GM23248 (cell line): ENCODE data around the gene CAMK2D. TPM values are rescaled to one million over a fixed set of nuclear protein-coding genes. Genes with fewer than 3 reads are reported as not detected.

Source experiments
- DNase-seq: peaks from one replicate; pipeline ENCODE4 v3.0.0-alpha.2; 2015
- H2AFZ ChIP-seq: fragments of 200-600 bp; sonication (generic); 2 replicates; pipeline ENCODE4 v1.6.1; 2016; ENCODE audit warnings: antibody characterized with exemption
- H3F3A ChIP-seq: fragments of 200-600 bp; sonication (generic); 2 replicates; pipeline ENCODE4 v1.6.1; 2016; ENCODE audit warnings: mild to moderate bottlenecking, antibody characterized with exemption, mixed run types; ENCODE audit not compliant: insufficient read depth
- H3K27ac ChIP-seq: fragments of 200-600 bp; sonication (generic); 2 replicates; pipeline ENCODE4 v1.5.1; 2016; ENCODE audit warnings: mild to moderate bottlenecking
- H3K27me3 ChIP-seq: fragments of 200-600 bp; sonication (generic); replicated peaks from 2 replicates; pipeline ENCODE4 v1.6.1; 2016; ENCODE audit warnings: mild to moderate bottlenecking; ENCODE audit not compliant: insufficient read depth
- H3K36me3 ChIP-seq: fragments of 200-600 bp; sonication (generic); 2 replicates; pipeline ENCODE4 v1.6.1; 2016; ENCODE audit warnings: low read depth, mild to moderate bottlenecking
- H3K4me1 ChIP-seq: fragments of 200-600 bp; sonication (generic); 2 replicates; pipeline ENCODE4 v1.6.1; 2016; ENCODE audit warnings: mild to moderate bottlenecking; ENCODE audit not compliant: insufficient read depth
- H3K4me2 ChIP-seq: fragments of 200-600 bp; sonication (generic); one replicate; pipeline ENCODE4 v1.6.1; 2016; ENCODE audit warnings: mild to moderate bottlenecking; ENCODE audit not compliant: unreplicated experiment
- H3K4me3 ChIP-seq: fragments of 200-600 bp; sonication (generic); 2 replicates; pipeline ENCODE4 v1.5.1; 2016; ENCODE audit warnings: mild to moderate bottlenecking
- H3K79me2 ChIP-seq: fragments of 200-600 bp; sonication (generic); 2 replicates; pipeline ENCODE4 v1.6.1; 2016; ENCODE audit warnings: mild to moderate bottlenecking; ENCODE audit not compliant: insufficient read depth
- H3K9ac ChIP-seq: fragments of 200-600 bp; sonication (generic); 2 replicates; pipeline ENCODE4 v1.6.1; 2016; ENCODE audit warnings: mild to moderate bottlenecking
- H3K9me2 ChIP-seq: fragments of 200-600 bp; sonication (generic); 2 replicates; pipeline ENCODE4 v1.6.1; 2016; ENCODE audit warnings: mixed run types, mild to moderate bottlenecking, moderate library complexity; ENCODE audit not compliant: insufficient read depth
- H3K9me3 ChIP-seq: fragments of 200-600 bp; sonication (generic); one replicate; pipeline ENCODE4 v1.6.1; 2017; ENCODE audit warnings: low read depth
- H4K20me1 ChIP-seq: fragments of 200-600 bp; sonication (generic); 2 replicates; pipeline ENCODE4 v1.6.0; 2016; ENCODE audit not compliant: insufficient read depth
- EZH2 ChIP-seq: fragments of 200-600 bp; sonication (generic); IDR thresholded peaks from 2 replicates; pipeline ENCODE4 v1.6.1; 2018; ENCODE audit warnings: antibody characterized with exemption, mild to moderate bottlenecking; ENCODE audit not compliant: insufficient read depth, poor library complexity, severe bottlenecking
- EZH2phosphoT487 ChIP-seq: fragments of 200-600 bp; sonication (generic); IDR thresholded peaks from 2 replicates; pipeline ENCODE4 v1.6.1; 2018; ENCODE audit warnings: antibody characterized with exemption, moderate library complexity, mild to moderate bottlenecking, low read depth; ENCODE audit not compliant: insufficient read depth
- WGBS, 2 experiments: methylation state at CpG; one replicate each; pipeline ENCODE4 v1.1.6; 2015 to 2017; ENCODE audit warnings: low lambda C conversion rate in 2 of 2, low coverage in 1 of 2; ENCODE audit errors: missing lambda C conversion rate in 2 of 2; 5-methylcytosine and 5-hydroxymethylcytosine counted together
- in situ Hi-C: fragments of 300-500 bp; cut with MboI; formaldehyde crosslinking; loops from 2 replicates; pipeline ENCODE4 v1.15.0; 2020
- polyA plus RNA-seq: library from polyadenylated mRNA; unstranded; fragments of >200 nt; fragmentation: Nextera tagmentation; extraction: Ambion mirVana; gene quantifications from 2 replicates; pipeline ENCODE4 v1.2.1, GENCODE V29; 2016
- total RNA-seq: library from RNA; depleted of rRNA; stranded (reverse); fragments of >200 nt; shearing (Covaris generic); gene quantifications from 2 replicates; pipeline ENCODE4 v1.2.3, GENCODE V29; 2014

Gene CAMK2D
- total and polyA plus RNA-seq, 2 experiments from 2014 or later: 78.8 to 94.5 TPM

GRCh38 chr4:113665036-113665435 lies 96.5 kb downstream of the CAMK2D start:
- Histone ChIP-seq H3K9me2 (no peaks in the 10 kb centered on the region), H3K36me3 (peaks cover 3% of the 10 kb centered on the region; the same call in 1 of the 2 replicates), H3K27me3 (no peaks in the 10 kb centered on the region), H3F3A (0 out of 2 replicates have a peak, but pooled peaks cover 2% of the 10 kb centered on the region), H3K4me3 (no peak overlapping the region), H3K9ac (no peak overlapping the region), H3K4me2 (no peak overlapping the region), H3K4me1 (no peaks in the 10 kb centered on the region), H3K79me2 (peaks cover 90% of the 10 kb centered on the region), H3K27ac (no peak overlapping the region), H4K20me1 (no peaks in the 10 kb centered on the region), H3K9me3 (no peaks in the 10 kb centered on the region), H2AFZ (no peak overlapping the region)
- DNase-seq: peak; percentile 27
- WGBS, 2 experiments: 96 to 100% methylated on average over 1 of the region's 1 CpG
- no peak for TF ChIP-seq EZH2
- no peak for TF ChIP-seq EZH2phosphoT487
- in situ Hi-C loops: no loop called here

GRCh38 chr4:113662581-113662980 lies 99.0 kb downstream of the CAMK2D start:
- Histone ChIP-seq H3K36me3 (peaks cover 3% of the 10 kb centered on the region; the same call in 1 of the 2 replicates), H3K9ac (no peak overlapping the region), H3K9me2 (no peaks in the 10 kb centered on the region), H3K4me1 (peaks cover 5% of the 10 kb centered on the region), H4K20me1 (no peaks in the 10 kb centered on the region), H3F3A (peaks cover 19% of the 10 kb centered on the region; the same call in 1 of the 2 replicates), H3K79me2 (peaks cover 90% of the 10 kb centered on the region), H3K4me3 (no peak overlapping the region), H3K27me3 (no peaks in the 10 kb centered on the region), H3K9me3 (no peaks in the 10 kb centered on the region), H3K27ac (no peak overlapping the region), H3K4me2 (no peak overlapping the region), H2AFZ (no peak overlapping the region)
- in situ Hi-C loops: no loop called here
- 57 to 61% methylated on average over 3 of the region's 3 CpGs for WGBS, 2 experiments
- DNase-seq: no peak
- TF ChIP-seq EZH2 (no peak), EZH2phosphoT487 (no peak)

- TF ChIP-seq EZH2 (no peak), EZH2phosphoT487 (no peak)
- Histone ChIP-seq H3K4me1 (peaks cover 9% of the 10 kb centered on the region), H3K9me3 (no peaks in the 10 kb centered on the region), H3F3A (peaks cover 19% of the 10 kb centered on the region; the same call in 1 of the 2 replicates), H3K36me3 (peaks cover 3% of the 10 kb centered on the region; the same call in 1 of the 2 replicates), H3K9me2 (no peaks in the 10 kb centered on the region), H3K9ac (no peak overlapping the region), H3K4me2 (no peak overlapping the region), H4K20me1 (peaks cover 4% of the 10 kb centered on the region; the same call in 1 of the 2 replicates), H3K27ac (no peak overlapping the region), H3K27me3 (no peaks in the 10 kb centered on the region), H2AFZ (no peak overlapping the region), H3K4me3 (no peak overlapping the region), H3K79me2 (peaks cover 90% of the 10 kb centered on the region)
- WGBS, 2 experiments: 95 to 100% methylated on average over 1 of the region's 1 CpG
- no peak for DNase-seq
- in situ Hi-C loops: no loop called here
These were observed 102.4 kb downstream of the CAMK2D start for GRCh38 chr4:113659127-113659526.

GRCh38 chr4:113657586-113658233 lies 103.8 kb downstream of the CAMK2D start:
- peak; percentile 46 for DNase-seq
- H2AFZ ChIP-seq: no peak overlapping the region
- H3K4me2 ChIP-seq: no peak overlapping the region
- no peaks in the 10 kb centered on the region for H3K9me2 ChIP-seq
- H3K36me3 ChIP-seq: peaks cover 3% of the 10 kb centered on the region; the same call in 1 of the 2 replicates
- H3K9me3 ChIP-seq: no peaks in the 10 kb centered on the region
- H3K4me1 ChIP-seq: peaks cover 9% of the 10 kb centered on the region
- no peak overlapping the region for H3K4me3 ChIP-seq
- H3K9ac ChIP-seq: no peak overlapping the region
- TF ChIP-seq EZH2phosphoT487: no peak
- no peak for TF ChIP-seq EZH2
- H4K20me1 ChIP-seq: peaks cover 4% of the 10 kb centered on the region; the same call in 1 of the 2 replicates
- peaks cover 91% of the 10 kb centered on the region for H3K79me2 ChIP-seq
- H3K27me3 ChIP-seq: no peaks in the 10 kb centered on the region
- H3K27ac ChIP-seq: no peak overlapping the region
- WGBS, 2 experiments: 3 to 7% methylated on average over 3 of the region's 3 CpGs
- in situ Hi-C loops: no loop called here
- H3F3A ChIP-seq: peaks cover 19% of the 10 kb centered on the region; the same call in 1 of the 2 replicates
